GM12873 (cell line): Measurements from ENCODE around the gene HMGB4.

Experiments used
- CTCF ChIP-seq: IDR thresholded peaks from 2 replicates; pipeline ENCODE4 v1.5.1; 2012; ENCODE audit warnings: low read depth, mild to moderate bottlenecking, moderate library complexity, low read length, control low read depth; ENCODE audit not compliant: insufficient read depth; ENCODE audit errors: missing control alignments

Gene HMGB4

DNA sequence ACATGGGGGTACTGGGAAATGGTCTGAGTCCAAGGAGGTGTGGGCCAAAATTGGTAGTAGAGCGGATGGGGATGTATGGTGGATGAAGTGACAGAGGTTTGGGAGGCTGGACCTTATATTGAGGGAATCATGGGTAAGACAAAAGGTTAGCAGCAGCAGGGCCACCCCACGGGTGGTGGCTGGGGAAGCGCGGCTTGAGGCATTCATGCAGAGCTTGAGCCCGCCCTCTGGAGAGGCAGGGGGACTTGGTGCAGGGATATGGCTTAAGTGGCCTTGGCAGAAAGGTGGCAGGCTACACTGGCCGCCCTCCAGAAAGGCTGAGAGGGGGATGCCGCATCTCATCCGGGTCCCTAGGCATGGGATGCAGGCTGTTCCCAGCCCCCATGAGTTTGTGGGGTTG is 31.5 kb downstream of the HMGB4 start:
- TF ChIP-seq CTCF, result no peak

- TF ChIP-seq CTCF, result no peak
Measured at GRCh38 chr1:33895976-33896375, 32.1 kb downstream of the HMGB4 start.

DNA sequence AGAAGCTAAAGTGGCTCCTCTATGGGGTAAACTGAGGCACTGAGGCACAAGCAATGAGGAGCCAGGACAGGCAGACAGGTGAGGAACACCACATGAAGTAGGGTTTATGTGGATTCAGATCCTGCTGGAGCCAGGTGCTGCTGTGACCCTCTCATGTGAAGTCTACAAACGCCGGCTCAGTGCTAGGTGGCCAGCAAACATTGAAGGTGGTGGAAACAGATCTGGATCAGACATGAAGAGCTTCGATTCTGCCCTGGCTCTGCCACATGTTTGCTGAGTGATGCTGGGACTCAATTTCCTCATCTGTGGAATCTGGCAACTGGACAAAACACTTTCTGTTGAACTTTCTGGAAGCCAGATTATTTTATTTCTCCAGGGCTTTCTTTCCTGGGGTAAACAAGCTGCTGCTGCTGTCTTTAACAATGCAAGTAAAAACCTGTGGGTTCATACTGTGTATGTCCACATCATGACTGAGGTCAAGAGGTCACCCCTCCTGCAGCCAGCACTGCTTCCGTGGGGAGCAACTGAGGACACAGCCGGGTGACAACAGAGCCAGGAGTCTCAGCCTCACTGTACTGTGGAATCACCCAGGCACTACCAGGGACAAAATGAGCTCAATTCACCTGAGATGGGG is 33.3 kb downstream of the HMGB4 start:
- TF ChIP-seq CTCF, result no peak

DNA sequence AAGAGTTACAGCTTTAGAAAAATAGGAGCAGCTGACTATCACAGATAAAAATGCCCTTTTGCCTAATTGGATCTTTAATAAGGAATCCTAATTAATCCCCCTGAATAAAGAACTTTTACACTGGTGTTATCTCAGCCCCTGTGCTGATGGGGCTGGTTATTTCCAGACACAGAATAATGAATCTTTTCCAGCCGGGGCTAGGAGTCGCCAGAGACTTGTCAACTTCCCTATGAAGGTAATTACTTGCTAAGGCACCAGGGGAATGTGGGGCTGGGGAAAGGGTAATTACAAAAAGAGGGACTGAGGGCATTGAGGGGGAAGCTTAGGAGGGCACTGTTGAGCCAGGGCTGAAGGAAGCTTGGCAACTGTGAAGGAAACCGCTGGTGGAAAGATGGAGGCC is 34.5 kb downstream of the HMGB4 start:
- no peak for TF ChIP-seq CTCF

GRCh38 chr1:33898881-33899280 is 35.0 kb downstream of the HMGB4 start:
- no peak for TF ChIP-seq CTCF

DNA sequence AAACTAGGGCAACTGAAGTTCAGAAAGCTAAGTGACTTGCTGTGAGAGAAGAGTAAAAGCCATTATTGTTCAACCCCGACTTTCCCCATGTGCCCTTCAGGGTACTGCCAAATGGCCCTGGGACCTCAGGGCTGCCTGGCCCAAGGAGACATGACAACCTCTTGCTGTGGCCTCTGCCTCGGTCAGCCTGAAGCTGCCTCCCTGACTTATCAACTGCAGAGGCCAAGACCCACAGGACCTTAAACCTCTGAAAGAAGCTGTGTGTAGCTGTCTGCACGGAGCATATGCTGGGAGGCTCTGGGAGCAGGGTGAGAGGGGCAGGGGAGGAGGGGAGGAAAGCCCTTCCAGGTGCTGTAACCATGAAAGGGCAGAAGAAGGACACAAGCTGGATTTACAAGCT is 35.9 kb downstream of the HMGB4 start:
- TF ChIP-seq CTCF, result no peak

DNA sequence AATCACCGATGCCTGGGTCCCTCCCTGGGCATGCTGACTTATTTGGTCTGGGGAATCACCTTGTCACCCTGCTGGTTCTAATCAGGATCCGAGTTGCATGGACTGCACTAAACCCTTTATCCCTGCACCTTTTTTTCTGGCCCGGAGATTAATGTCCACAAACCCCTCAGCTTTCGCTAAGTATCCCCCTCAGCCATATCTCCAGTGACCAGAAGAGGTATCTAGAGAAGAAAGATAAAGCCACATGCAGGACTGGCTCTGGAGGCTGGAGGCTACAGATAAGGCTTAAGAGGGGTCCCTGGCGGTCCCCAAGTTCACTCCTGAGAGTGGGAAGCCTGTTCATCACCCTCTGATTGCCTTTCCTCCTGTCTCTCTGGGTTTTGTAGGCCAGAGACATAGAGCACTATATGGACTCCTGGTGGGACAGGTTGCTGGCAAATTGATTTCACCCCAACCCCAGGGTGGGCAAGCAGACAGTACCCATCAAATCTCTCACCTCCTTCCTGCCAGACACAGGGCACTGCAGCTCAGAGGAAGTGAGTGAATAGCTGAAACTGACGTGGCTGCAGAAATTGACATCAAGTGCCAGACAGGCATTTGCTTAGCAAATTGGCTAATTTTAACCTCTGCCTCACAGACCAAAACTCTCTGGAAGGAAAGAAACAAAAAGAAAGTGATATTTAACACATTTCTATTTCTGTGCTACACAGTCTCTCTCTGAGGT is 38.8 kb downstream of the HMGB4 start:
- TF ChIP-seq CTCF, result no peak
